Activated T-cell treated with anti-CD3 and anti-CD28 coated beads for 24 hours (primary cell): Measurements from ENCODE around the gene AGK.
"Not testable (repeated sequence)": the region's sequence is repeated elsewhere in the genome, so short reads cannot be mapped to it uniquely, and the experiment has no call there.

Experiments used
- DNase-seq: peaks from one replicate; pipeline ENCODE4 v3.0.0-alpha.2; 2020; ENCODE audit warnings: low read depth

AGK gene

GRCh38 chr7:141557360-141557759, 6.2 kb downstream of the AGK start:
- DNase-seq = no peak

- DNase-seq = not testable (repeated sequence)
These were observed 6.8 kb downstream of the AGK start for GRCh38 chr7:141557831-141558531.

- no peak for DNase-seq
These were observed 7.5 kb downstream of the AGK start for GRCh38 chr7:141558544-141559183.

- DNase-seq = no peak
These were observed 8.8 kb downstream of the AGK start for GRCh38 chr7:141559961-141560360.

- DNase-seq = no peak
These were observed 10.8 kb downstream of the AGK start for GRCh38 chr7:141562036-141562435.

- DNase-seq = no peak
These were observed 11.3 kb downstream of the AGK start for GRCh38 chr7:141562543-141562942.

- no peak for DNase-seq
These were observed 11.8 kb downstream of the AGK start for GRCh38 chr7:141562972-141563371.

GRCh38 chr7:141563956-141564623, 12.9 kb downstream of the AGK start:
- DNase-seq = peak; percentile 53

- no peak for DNase-seq
These were observed 16.2 kb downstream of the AGK start for GRCh38 chr7:141567432-141567831.

- no peak for DNase-seq
These were observed 17.0 kb downstream of the AGK start for GRCh38 chr7:141568227-141568626.

- no peak for DNase-seq
These were observed 19.8 kb downstream of the AGK start for GRCh38 chr7:141571059-141571458.

- no peak for DNase-seq
These were observed 21.0 kb downstream of the AGK start for GRCh38 chr7:141572175-141572574.

- DNase-seq = no peak
These were observed 22.3 kb downstream of the AGK start for GRCh38 chr7:141573511-141573910.

GRCh38 chr7:141575164-141575563, 24.0 kb downstream of the AGK start:
- DNase-seq = no peak

- DNase-seq = no peak
These were observed 24.6 kb downstream of the AGK start for GRCh38 chr7:141575654-141576448.

GRCh38 chr7:141577043-141577839, 26.0 kb downstream of the AGK start:
- DNase-seq = no peak

- DNase-seq = not testable (repeated sequence)
These were observed 28.7 kb downstream of the AGK start for GRCh38 chr7:141579953-141580352.

- DNase-seq = not testable (repeated sequence)
These were observed 30.9 kb downstream of the AGK start for GRCh38 chr7:141582063-141582462.

GRCh38 chr7:141584935-141585334, 33.7 kb downstream of the AGK start:
- no peak for DNase-seq

GRCh38 chr7:141585592-141586510, 34.6 kb downstream of the AGK start:
- peak; percentile 50 for DNase-seq
